Tibial nerve (tissue), 4 donors: ENCODE measurements around the gene SEM1. TPM values are rescaled to one million over a fixed set of nuclear protein-coding genes. Genes with fewer than 3 reads are reported as not detected.
"Not testable (repeated sequence)": the region's sequence is repeated elsewhere in the genome, so short reads cannot be mapped to it uniquely, and the experiment has no call there.

Experiments used
- DNase-seq, 2 donors: peaks; one replicate each; pipeline ENCODE4 v3.0.0-alpha.2; 2019; ENCODE audit warnings: low spot score in 2 of 2
- H3K27ac ChIP-seq, 4 donors: fragments of 200-600 bp; sonication (generic) in 3 of 4; one replicate each; pipeline ENCODE4 v1.5.1; 2017 to 2019; ENCODE audit warnings: mild to moderate bottlenecking in 1 of 4
- H3K27me3 ChIP-seq, 2 donors: fragments of 200-600 bp; sonication (generic) in 1 of 2; one replicate each; pipeline versions ENCODE4 v1.5.1 to v1.6.0; 2017 to 2019
- H3K36me3 ChIP-seq, 3 donors: fragments of 200-600 bp; sonication (generic); one replicate each; pipeline ENCODE4 v1.5.1; 2018 to 2019
- H3K4me1 ChIP-seq, 4 donors: fragments of 200-600 bp; sonication (generic) in 3 of 4; one replicate each; pipeline ENCODE4 v1.5.1; 2017 to 2019
- H3K4me3 ChIP-seq, 4 donors: fragments of 200-600 bp; sonication (generic) in 3 of 4; one replicate each; pipeline ENCODE4 v1.5.1; 2017 to 2019; ENCODE audit warnings: mild to moderate bottlenecking in 1 of 4, moderate library complexity in 1 of 4
- H3K9me3 ChIP-seq, 4 donors: fragments of 200-600 bp; sonication (generic) in 3 of 4; one replicate each; pipeline ENCODE4 v1.5.1; 2017 to 2019
- EP300 ChIP-seq, 2 donors: sonication (generic); formaldehyde crosslinking; IDR thresholded peaks; one replicate each; pipeline ENCODE4 v1.6.1; 2017; ENCODE audit warnings: antibody characterized with exemption in 2 of 2, mild to moderate bottlenecking in 1 of 2
- POLR2A ChIP-seq, 2 donors: fragments of 450-650 bp; IDR thresholded peaks; one replicate each; pipeline ENCODE4 v1.6.1; 2017; ENCODE audit warnings: antibody characterized with exemption in 2 of 2, mild to moderate bottlenecking in 2 of 2, moderate library complexity in 2 of 2
- WGBS, 2 donors: methylation state at CpG; one replicate each; pipeline ENCODE4 v1.1.5; 2018; 5-methylcytosine and 5-hydroxymethylcytosine counted together
- total RNA-seq, 4 donors: library from RNA; depleted of rRNA; stranded (reverse); fragments of >200 nt; gene quantifications; one replicate each; pipeline ENCODE4 v1.1.0, GENCODE V29; 2016
- TF ChIP-seq, protein P1 (sequence below), 5 experiments: fragments of 200-600 bp in 3 of 5; fragments of 450-650 bp in 2 of 5; sonication (generic) in 3 of 5; IDR thresholded peaks; one replicate each; pipeline ENCODE4 v1.5.1; 2016 to 2019; ENCODE audit warnings: antibody characterized with exemption in 5 of 5, mild to moderate bottlenecking in 3 of 5, moderate library complexity in 2 of 5

Gene SEM1
- total RNA-seq, 4 donors from 2014 or later = 15.1 to 24.3 (median 16.9) TPM

DNA sequence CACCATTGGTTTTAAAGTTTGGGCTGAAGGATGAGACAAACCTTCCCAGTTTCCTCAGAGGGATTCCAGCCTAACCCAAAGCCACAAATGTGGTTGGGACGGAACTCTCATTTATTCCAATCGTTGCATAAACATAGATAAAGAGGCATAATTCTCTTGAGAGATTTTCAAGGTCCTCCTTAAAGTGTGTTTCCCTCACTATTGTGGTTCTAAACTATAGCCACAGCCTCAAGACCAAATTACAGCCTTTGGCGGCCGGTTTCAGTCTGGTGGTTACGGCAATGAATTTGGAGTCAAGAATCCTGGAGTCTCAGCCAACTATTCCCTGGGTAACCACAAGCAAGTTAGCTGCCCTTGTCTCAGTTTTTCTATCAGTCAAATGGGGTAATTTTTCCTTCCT is 42.6 kb downstream of the SEM1 start:
- H3K4me3 ChIP-seq = no peak overlapping the region
- DNase-seq = no peak
- H3K4me1 ChIP-seq = no peaks in the 10 kb centered on the region
- peaks cover 0 to 32% (median 0%) of the 10 kb centered on the region in 3 donors for H3K36me3 ChIP-seq
- H3K27me3 ChIP-seq = no peaks in the 10 kb centered on the region
- TF ChIP-seq EP300 (IDR thresholded peaks at IDR 0.05) = no peak
- no peak for TF ChIP-seq POLR2A (IDR thresholded peaks at IDR 0.05)
- TF ChIP-seq, protein P1, sequence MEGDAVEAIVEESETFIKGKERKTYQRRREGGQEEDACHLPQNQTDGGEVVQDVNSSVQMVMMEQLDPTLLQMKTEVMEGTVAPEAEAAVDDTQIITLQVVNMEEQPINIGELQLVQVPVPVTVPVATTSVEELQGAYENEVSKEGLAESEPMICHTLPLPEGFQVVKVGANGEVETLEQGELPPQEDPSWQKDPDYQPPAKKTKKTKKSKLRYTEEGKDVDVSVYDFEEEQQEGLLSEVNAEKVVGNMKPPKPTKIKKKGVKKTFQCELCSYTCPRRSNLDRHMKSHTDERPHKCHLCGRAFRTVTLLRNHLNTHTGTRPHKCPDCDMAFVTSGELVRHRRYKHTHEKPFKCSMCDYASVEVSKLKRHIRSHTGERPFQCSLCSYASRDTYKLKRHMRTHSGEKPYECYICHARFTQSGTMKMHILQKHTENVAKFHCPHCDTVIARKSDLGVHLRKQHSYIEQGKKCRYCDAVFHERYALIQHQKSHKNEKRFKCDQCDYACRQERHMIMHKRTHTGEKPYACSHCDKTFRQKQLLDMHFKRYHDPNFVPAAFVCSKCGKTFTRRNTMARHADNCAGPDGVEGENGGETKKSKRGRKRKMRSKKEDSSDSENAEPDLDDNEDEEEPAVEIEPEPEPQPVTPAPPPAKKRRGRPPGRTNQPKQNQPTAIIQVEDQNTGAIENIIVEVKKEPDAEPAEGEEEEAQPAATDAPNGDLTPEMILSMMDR (IDR thresholded peaks at IDR 0.05) = no peak
- no peak overlapping the region for H3K27ac ChIP-seq
- no peaks in the 10 kb centered on the region for H3K9me3 ChIP-seq
- 84 to 95% methylated on average over 5 of the region's 5 CpGs for WGBS, 2 donors

DNA sequence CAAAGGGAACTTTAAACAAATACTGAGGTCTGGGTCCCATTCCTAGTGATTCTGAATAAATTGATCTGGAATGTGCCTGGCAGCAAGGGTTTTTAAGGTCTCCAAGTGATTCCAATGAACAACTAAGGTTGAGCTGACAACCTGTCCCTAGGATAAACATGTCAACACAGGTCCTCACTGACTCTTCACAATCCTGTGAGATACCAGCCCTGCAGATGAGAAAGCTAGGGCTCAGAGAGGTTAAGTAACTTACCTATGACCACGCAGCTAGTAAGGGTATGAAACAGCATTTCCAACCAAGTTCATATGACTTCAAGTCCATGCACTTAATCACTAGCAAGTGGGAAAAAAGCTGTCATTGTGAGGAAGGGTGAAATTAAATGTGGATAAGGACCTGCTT is 44.0 kb downstream of the SEM1 start:
- DNase-seq = no peak
- TF ChIP-seq, protein P1 (IDR thresholded peaks at IDR 0.05) = no peak
- Histone ChIP-seq H3K4me3 (no peak overlapping the region), H3K9me3 (no peaks in the 10 kb centered on the region), H3K4me1 (no peaks in the 10 kb centered on the region), H3K27ac (no peak overlapping the region), H3K36me3 (peaks cover 0 to 30% (median 0%) of the 10 kb centered on the region in 3 donors), H3K27me3 (no peaks in the 10 kb centered on the region)
- 95 to 100% methylated on average over 1 of the region's 1 CpG for WGBS, 2 donors

DNA sequence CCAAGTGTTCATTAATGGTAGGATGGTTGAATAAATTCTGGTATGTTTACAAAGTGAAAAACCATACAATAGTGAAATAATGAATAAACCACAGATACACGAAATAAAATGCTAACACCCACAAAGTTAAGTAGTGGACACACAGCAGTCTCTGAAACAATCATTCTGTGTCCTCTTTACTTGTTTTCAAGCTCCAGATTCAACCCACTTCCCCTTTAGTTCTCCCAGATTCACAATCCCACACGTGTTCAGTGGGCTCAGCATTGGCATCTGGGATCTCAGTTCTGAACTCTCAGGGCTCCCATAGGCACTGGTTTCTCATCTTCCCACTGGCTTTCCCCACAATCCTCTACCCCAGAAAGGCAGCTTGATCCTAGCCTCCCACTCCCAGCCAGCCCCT is 44.9 kb downstream of the SEM1 start:
- no peak overlapping the region for H3K27ac ChIP-seq
- WGBS, 2 donors = 60 to 73% methylated on average over 2 of the region's 2 CpGs
- H3K9me3 ChIP-seq = no peaks in the 10 kb centered on the region
- no peak overlapping the region for H3K4me3 ChIP-seq
- H3K4me1 ChIP-seq = no peaks in the 10 kb centered on the region
- no peak for DNase-seq
- H3K36me3 ChIP-seq = peaks cover 0 to 30% (median 0%) of the 10 kb centered on the region in 3 donors
- no peaks in the 10 kb centered on the region for H3K27me3 ChIP-seq
- TF ChIP-seq EP300 (IDR thresholded peaks at IDR 0.05) = no peak
- TF ChIP-seq POLR2A (IDR thresholded peaks at IDR 0.05) = no peak
- TF ChIP-seq, protein P1 (IDR thresholded peaks at IDR 0.05) = no peak

DNA sequence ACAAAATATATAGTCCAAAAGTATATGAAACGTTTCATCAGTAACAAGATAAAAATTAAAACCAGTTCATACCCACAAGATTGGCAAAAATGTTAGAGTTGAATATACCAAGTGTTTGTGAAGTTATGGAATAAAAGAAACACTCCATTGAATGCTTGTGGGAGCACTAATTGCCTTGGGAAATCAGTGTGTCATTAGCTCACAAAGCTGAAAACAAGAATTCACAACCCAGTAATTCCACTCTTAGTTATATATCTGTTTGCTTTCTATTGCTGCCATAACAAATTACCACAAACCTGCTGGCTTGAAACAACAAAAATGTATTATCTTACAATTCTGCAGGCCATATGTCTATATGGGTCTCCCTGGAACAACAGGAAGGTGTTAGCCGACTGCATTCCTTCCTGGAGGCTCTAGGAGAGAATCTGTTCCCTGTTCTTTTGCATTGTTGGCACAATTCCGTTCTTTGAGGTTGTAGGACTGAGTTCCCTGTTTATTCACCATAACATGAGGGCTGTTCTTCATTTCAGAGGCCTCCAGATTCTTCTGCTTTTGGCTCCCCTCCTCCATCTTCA is 45.7 kb downstream of the SEM1 start:
- H3K27ac ChIP-seq = no peak overlapping the region
- no peak overlapping the region for H3K4me3 ChIP-seq
- TF ChIP-seq EP300 (IDR thresholded peaks at IDR 0.05) = no peak
- TF ChIP-seq, protein P1 (IDR thresholded peaks at IDR 0.05) = no peak
- no peak for TF ChIP-seq POLR2A (IDR thresholded peaks at IDR 0.05)
- H3K27me3 ChIP-seq = no peaks in the 10 kb centered on the region
- no peak for DNase-seq
- 68 to 77% methylated on average over 3 of the region's 3 CpGs for WGBS, 2 donors
- H3K4me1 ChIP-seq = no peaks in the 10 kb centered on the region
- no peaks in the 10 kb centered on the region for H3K9me3 ChIP-seq
- H3K36me3 ChIP-seq = peaks cover 0 to 30% (median 0%) of the 10 kb centered on the region in 3 donors

DNA sequence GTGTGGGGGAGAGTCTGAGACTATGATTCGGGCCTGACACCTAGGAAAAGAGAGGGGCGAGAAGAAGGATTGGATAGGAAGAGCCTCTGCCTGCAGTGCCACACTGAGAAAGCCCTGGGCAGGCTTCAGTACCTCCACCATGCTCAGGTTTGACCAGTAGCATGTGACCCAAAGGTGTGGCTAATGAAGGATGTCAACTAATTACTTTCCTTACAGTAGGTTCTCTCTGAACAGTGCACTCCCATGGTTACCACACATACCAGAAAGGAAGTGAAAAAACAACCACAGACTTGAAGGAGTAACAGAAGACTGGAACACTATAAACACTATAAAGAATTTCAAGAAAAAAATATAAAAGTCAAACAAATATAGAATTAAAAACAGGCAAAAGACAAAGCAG is 46.2 kb downstream of the SEM1 start:
- WGBS, 2 donors = 92 to 95% methylated on average over 2 of the region's 2 CpGs
- no peaks in the 10 kb centered on the region for H3K4me1 ChIP-seq

DNA sequence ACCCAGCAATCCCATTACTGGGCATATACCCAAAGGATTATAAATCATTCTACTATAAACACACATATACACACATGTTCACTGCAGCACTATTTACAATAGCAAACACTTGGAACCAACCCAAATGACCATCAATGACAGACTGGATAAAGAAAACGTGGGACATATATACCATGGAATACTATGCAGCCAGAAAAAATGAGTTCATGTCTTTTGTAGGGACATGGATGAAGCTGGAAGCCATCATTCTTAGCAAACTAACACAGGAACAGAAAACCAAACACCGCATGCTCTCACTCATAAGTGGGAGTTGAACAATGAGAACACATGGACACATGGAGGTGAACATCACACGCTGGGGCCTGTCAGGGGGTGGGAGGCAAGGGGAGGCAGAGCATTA is 47.5 kb downstream of the SEM1 start:
- not testable (repeated sequence) for DNase-seq, H3K27me3 ChIP-seq, H3K4me1 ChIP-seq, H3K27ac ChIP-seq, H3K4me3 ChIP-seq, H3K9me3 ChIP-seq
- 90 to 91% methylated on average over 3 of the region's 3 CpGs for WGBS, 2 donors
- peaks cover 0 to 25% (median 0%) of the 10 kb centered on the region in 3 donors for H3K36me3 ChIP-seq

More for the DNA sequence above, 46.2 kb downstream of the SEM1 start:
- TF ChIP-seq POLR2A (IDR thresholded peaks at IDR 0.05) (no peak), EP300 (IDR thresholded peaks at IDR 0.05) (no peak)
- TF ChIP-seq, protein P1 (IDR thresholded peaks at IDR 0.05) = no peak
- DNase-seq = no peak
- Histone ChIP-seq H3K27ac (no peak overlapping the region), H3K27me3 (no peaks in the 10 kb centered on the region), H3K4me3 (no peak overlapping the region), H3K9me3 (no peaks in the 10 kb centered on the region), H3K36me3 (peaks cover 0 to 27% (median 0%) of the 10 kb centered on the region in 3 donors)
